Measurements from ENCODE around the gene CACNG4. TPM values are rescaled to one million over a fixed set of nuclear protein-coding genes. Genes with fewer than 3 reads are reported as not detected.

The CACNG4 gene
- total and polyA plus RNA-seq, 2 experiments from 2014 or later = 1.6 to 4.1 TPM

- TF ChIP-seq ZNF462 (CRISPR knock-in tag; IDR thresholded peaks at IDR 0.05) (no peak), ZNF331 (CRISPR knock-in tag; IDR thresholded peaks at IDR 0.05; ENCODE audit: low read depth) (no peak), POLR2AphosphoS5 (IDR thresholded peaks at IDR 0.05; ENCODE audit: low read depth) (no peak), REST (IDR thresholded peaks at IDR 0.05; ENCODE audit: unreplicated experiment) (no peak), STAT1 (IDR thresholded peaks at IDR 0.05; ENCODE audit: unreplicated experiment) (no peak), EZH2 (IDR thresholded peaks at IDR 0.05; ENCODE audit: low read depth, unreplicated experiment) (no peak), EZH2phosphoT487 (IDR thresholded peaks at IDR 0.05; ENCODE audit: unreplicated experiment) (no peak), CREB1 (CRISPR knock-in tag; IDR thresholded peaks at IDR 0.05; ENCODE audit: low read depth) (no peak)
Observed at GRCh38 chr17:67008101-67008500, 43.6 kb downstream of the CACNG4 start (continued).

Data from GM23338 (cell line).